ENCODE data around the gene AKAP10. TPM values are rescaled to one million over a fixed set of nuclear protein-coding genes. Genes with fewer than 3 reads are reported as not detected.
"Not testable (repeated sequence)": the region's sequence is repeated elsewhere in the genome, so short reads cannot be mapped to it uniquely, and the experiment has no call there.

The AKAP10 gene
- total RNA-seq, 2 donors from 2014 or later: 27.5 to 30.3 TPM

GRCh38 chr17:19897090-19897837, 80.4 kb downstream of the AKAP10 start:
- Histone ChIP-seq H3K36me3 (no peaks in the 10 kb centered on the region), H3K9me3 (no peaks in the 10 kb centered on the region), H3K9ac (ENCODE audit: low read depth in 2 of 2, low read length in 2 of 2) (no peak overlapping the region), H3K4me1 (peaks cover 5% of the 10 kb centered on the region), H3K27me3 (no peaks in the 10 kb centered on the region), H3K4me3 (no peak overlapping the region), H3K27ac (no peak overlapping the region)
- no peak for TF ChIP-seq CTCF (IDR thresholded peaks at IDR 0.05)
- intact Hi-C loops (cut with DNase I): no loop called here
- DNase-seq: peak; percentile 68

- no peaks in the 10 kb centered on the region for H3K9me3 ChIP-seq
- no peak for DNase-seq
- intact Hi-C loops (cut with DNase I): no loop called here
These were observed 80.9 kb downstream of the AKAP10 start for GRCh38 chr17:19896679-19897078.

GRCh38 chr17:19890554-19890953, 87.1 kb downstream of the AKAP10 start:
- H3K9ac ChIP-seq (ENCODE audit: low read depth in 2 of 2, low read length in 2 of 2); H3K4me1 ChIP-seq; DNase-seq; H3K27ac ChIP-seq; H3K27me3 ChIP-seq; intact Hi-C loops (cut with DNase I); H3K4me3 ChIP-seq; H3K36me3 ChIP-seq; H3K9me3 ChIP-seq: not testable (repeated sequence)

More at GRCh38 chr17:19896679-19897078, 80.9 kb downstream of the AKAP10 start:
- TF ChIP-seq CTCF (IDR thresholded peaks at IDR 0.05): no peak
- H3K4me1 ChIP-seq: peaks cover 5% of the 10 kb centered on the region
- no peak overlapping the region for H3K27ac ChIP-seq
- H3K27me3 ChIP-seq: no peaks in the 10 kb centered on the region
- H3K4me3 ChIP-seq: no peak overlapping the region
- H3K9ac ChIP-seq (ENCODE audit: low read depth in 2 of 2, low read length in 2 of 2): no peak overlapping the region
- H3K36me3 ChIP-seq: no peaks in the 10 kb centered on the region

GRCh38 chr17:19890001-19890400, 87.6 kb downstream of the AKAP10 start:
- DNase-seq; intact Hi-C loops (cut with DNase I); H3K27me3 ChIP-seq; H3K4me1 ChIP-seq; H3K4me3 ChIP-seq; H3K9ac ChIP-seq (ENCODE audit: low read depth in 2 of 2, low read length in 2 of 2); H3K27ac ChIP-seq; H3K9me3 ChIP-seq; H3K36me3 ChIP-seq: not testable (repeated sequence)

- no peak for TF ChIP-seq CTCF (IDR thresholded peaks at IDR 0.05)
- intact Hi-C loops (cut with DNase I): no loop called here
- no peak overlapping the region for H3K9ac ChIP-seq (ENCODE audit: low read depth in 2 of 2, low read length in 2 of 2)
These were observed 91.5 kb downstream of the AKAP10 start for GRCh38 chr17:19886116-19886515.

GRCh38 chr17:19883537-19884215, 94.0 kb downstream of the AKAP10 start:
- Histone ChIP-seq H3K4me1 (no peaks in the 10 kb centered on the region), H3K9me3 (no peaks in the 10 kb centered on the region), H3K9ac (ENCODE audit: low read depth in 2 of 2, low read length in 2 of 2) (no peak overlapping the region), H3K4me3 (no peak overlapping the region), H3K27ac (no peak overlapping the region), H3K27me3 (no peaks in the 10 kb centered on the region), H3K36me3 (no peaks in the 10 kb centered on the region)
- intact Hi-C loops (cut with DNase I): no loop called here
- TF ChIP-seq CTCF (IDR thresholded peaks at IDR 0.05): no peak
- no peak for DNase-seq

More at GRCh38 chr17:19886116-19886515, 91.5 kb downstream of the AKAP10 start:
- Histone ChIP-seq H3K36me3 (no peaks in the 10 kb centered on the region), H3K4me1 (no peaks in the 10 kb centered on the region), H3K27me3 (no peaks in the 10 kb centered on the region), H3K27ac (no peak overlapping the region), H3K4me3 (no peak overlapping the region), H3K9me3 (no peaks in the 10 kb centered on the region)
- no peak for DNase-seq
